GM23338 (cell line): Measurements from ENCODE around the gene EFCAB8. TPM values are rescaled to one million over a fixed set of nuclear protein-coding genes. Genes with fewer than 3 reads are reported as not detected.
A peak's percentile ranks its signal among the peaks of the same experiment; 100 is the strongest.

Experiments
- ATAC-seq: fragments of 200-7000 bp; cut with Tn5 transposase; 3 replicates; pipeline ENCODE4 v1.9.1; 2020
- DNase-seq: peaks from one replicate; pipeline ENCODE4 v3.0.0-alpha.2; 2015; ENCODE audit warnings: low spot score
- H2AFZ ChIP-seq: fragments of 200-600 bp; sonication (generic); 2 replicates; pipeline ENCODE4 v1.8.0; 2016; ENCODE audit warnings: antibody characterized with exemption, mild to moderate bottlenecking, moderate library complexity
- H3F3A ChIP-seq: fragments of 200-600 bp; sonication (generic); replicated peaks from 2 replicates; pipeline ENCODE4 v1.8.0; 2017; ENCODE audit warnings: antibody characterized with exemption, mixed run types, low read depth
- H3K27ac ChIP-seq: fragments of 200-600 bp; sonication (generic); 2 replicates; pipeline ENCODE4 v1.6.1; 2016; ENCODE audit warnings: low read depth
- H3K27me3 ChIP-seq: fragments of 200-600 bp; sonication (generic); 2 replicates; pipeline ENCODE4 v1.8.0; 2016; ENCODE audit warnings: mild to moderate bottlenecking, mixed run types, moderate library complexity; ENCODE audit not compliant: insufficient read depth
- H3K36me3 ChIP-seq: fragments of 200-600 bp; sonication (generic); 2 replicates; pipeline ENCODE4 v1.8.0; 2016; ENCODE audit warnings: mild to moderate bottlenecking; ENCODE audit not compliant: insufficient read depth
- H3K4me1 ChIP-seq: fragments of 200-600 bp; sonication (generic); 2 replicates; pipeline ENCODE4 v1.8.0; 2016; ENCODE audit warnings: mild to moderate bottlenecking, moderate library complexity; ENCODE audit not compliant: insufficient read depth
- H3K4me2 ChIP-seq: fragments of 200-600 bp; sonication (generic); 2 replicates; pipeline ENCODE4 v1.7.1; 2017; ENCODE audit warnings: mixed run types
- H3K4me3 ChIP-seq: fragments of 200-600 bp; sonication (generic); 2 replicates; pipeline ENCODE4 v1.6.1; 2016; ENCODE audit warnings: mixed run types
- H3K79me2 ChIP-seq: fragments of 200-600 bp; sonication (generic); replicated peaks from 2 replicates; pipeline ENCODE4 v1.8.0; 2017; ENCODE audit warnings: mild to moderate bottlenecking; ENCODE audit not compliant: insufficient read depth
- H3K9me2 ChIP-seq: fragments of 200-600 bp; sonication (generic); 2 replicates; pipeline ENCODE4 v1.8.0; 2017; ENCODE audit not compliant: insufficient read depth
- H4K20me1 ChIP-seq: fragments of 200-600 bp; sonication (generic); replicated peaks from 2 replicates; pipeline ENCODE4 v1.8.0; 2017; ENCODE audit warnings: mild to moderate bottlenecking; ENCODE audit not compliant: insufficient read depth
- H3K27ac Mint-ChIP-seq: 2 replicates; pipeline ENCODE4 v1.8.0; 2020; ENCODE audit warnings: inconsistent platforms, mild to moderate bottlenecking, moderate library complexity, mixed read lengths
- H3K27me3 Mint-ChIP-seq: 3 replicates; pipeline ENCODE4 v1.8.0; 2022; ENCODE audit warnings: low read depth, mild to moderate bottlenecking, moderate library complexity, mixed read lengths, inconsistent platforms; ENCODE audit not compliant: insufficient read depth, poor library complexity
- H3K36me3 Mint-ChIP-seq: 3 replicates; pipeline ENCODE4 v1.8.0; 2021; ENCODE audit warnings: low read depth, mild to moderate bottlenecking, inconsistent platforms, moderate library complexity, mixed read lengths
- H3K4me1 Mint-ChIP-seq: 3 replicates; pipeline ENCODE4 v1.8.0; 2020; ENCODE audit warnings: mild to moderate bottlenecking, inconsistent platforms, mixed read lengths
- H3K4me3 Mint-ChIP-seq: 3 replicates; pipeline ENCODE4 v1.8.0; 2021; ENCODE audit warnings: moderate library complexity, mild to moderate bottlenecking, inconsistent platforms, mixed read lengths
- H3K9me3 Mint-ChIP-seq: 3 replicates; pipeline ENCODE4 v1.8.0; 2020; ENCODE audit warnings: moderate library complexity, mild to moderate bottlenecking, inconsistent platforms, mixed read lengths
- CREB1 ChIP-seq: fragments of 250-450 bp; sonication (Bioruptor Pico); IDR thresholded peaks from 2 replicates; pipeline ENCODE4 v1.5.0; 2020; ENCODE audit warnings: low read depth, mild to moderate bottlenecking, moderate library complexity
- CTCF ChIP-seq, 2 experiments: fragments of 200-600 bp in 1 of 2; sonication (generic) in 1 of 2; conservative IDR thresholded peaks; 2 replicates each; pipeline versions ENCODE4 v1.5.1 to v1.6.1; 2016 to 2017; ENCODE audit warnings: antibody characterized with exemption in 2 of 2, low read depth in 2 of 2, mild to moderate bottlenecking in 2 of 2, moderate library complexity in 1 of 2
- EZH2 ChIP-seq: fragments of 200-600 bp; sonication (generic); IDR thresholded peaks from one replicate; pipeline ENCODE4 v1.8.0; 2017; ENCODE audit warnings: antibody characterized with exemption, mild to moderate bottlenecking, low read depth; ENCODE audit not compliant: unreplicated experiment
- EZH2phosphoT487 ChIP-seq: fragments of 200-600 bp; sonication (generic); IDR thresholded peaks from one replicate; pipeline ENCODE4 v1.8.1; 2018; ENCODE audit warnings: antibody characterized with exemption; ENCODE audit not compliant: unreplicated experiment
- JUNB ChIP-seq: IDR thresholded peaks from one replicate; pipeline ENCODE4 v1.6.1; 2016; ENCODE audit warnings: antibody characterized with exemption; ENCODE audit not compliant: unreplicated experiment
- NANOG ChIP-seq: IDR thresholded peaks from 2 replicates; pipeline ENCODE4 v1.6.1; 2016; ENCODE audit warnings: antibody characterized with exemption, borderline replicate concordance
- POLR2AphosphoS5 ChIP-seq: IDR thresholded peaks from 2 replicates; pipeline ENCODE4 v1.6.1; 2016; ENCODE audit warnings: antibody characterized with exemption, low read depth
- STAT1 ChIP-seq: IDR thresholded peaks from one replicate; pipeline ENCODE4 v1.6.1; 2016; ENCODE audit warnings: antibody characterized with exemption; ENCODE audit not compliant: unreplicated experiment
- ZNF114 ChIP-seq: fragments of 250-450 bp; sonication (Bioruptor Pico); IDR thresholded peaks from 2 replicates; pipeline ENCODE4 v1.5.0; 2020; ENCODE audit warnings: mild to moderate bottlenecking, moderate library complexity
- ZNF331 ChIP-seq: fragments of 250-450 bp; sonication (Bioruptor Pico); IDR thresholded peaks from 2 replicates; pipeline ENCODE4 v1.5.0; 2020; ENCODE audit warnings: low read depth, mild to moderate bottlenecking, moderate library complexity
- polyA plus RNA-seq: library from polyadenylated mRNA; unstranded; fragments of >200 nt; fragmentation: Nextera tagmentation; extraction: Ambion mirVana; gene quantifications from 2 replicates; pipeline ENCODE4 v1.2.1, GENCODE V29; 2016
- total RNA-seq: library from RNA; depleted of rRNA; stranded (reverse); fragments of >200 nt; shearing (Covaris generic); gene quantifications from 2 replicates; pipeline ENCODE4 v1.2.3, GENCODE V29; 2014
- TF ChIP-seq, protein P1 (sequence below): fragments of 250-450 bp; sonication (Bioruptor Pico); IDR thresholded peaks from 2 replicates; pipeline ENCODE4 v1.5.0; 2020; ENCODE audit warnings: mild to moderate bottlenecking, moderate library complexity
- TF ChIP-seq, protein P2 (sequence below): IDR thresholded peaks from 2 replicates; pipeline ENCODE4 v1.6.1; 2016; ENCODE audit warnings: antibody characterized with exemption

Gene EFCAB8
- total and polyA plus RNA-seq, 2 experiments from 2014 or later, result 0.35 TPM; not detected in 1

- peaks cover 30% of the 10 kb centered on the region for H3K4me1 Mint-ChIP-seq
- 0 out of 2 replicates have a peak, but pooled peaks cover 2% of the 10 kb centered on the region for H3K36me3 ChIP-seq
- peak overlapping the region; percentile 97 for H3K4me3 Mint-ChIP-seq
- H3K79me2 ChIP-seq, result peaks cover 57% of the 10 kb centered on the region
- H3K27ac ChIP-seq, result peak overlapping the region; percentile 91
- H3K4me1 ChIP-seq, result peaks cover 32% of the 10 kb centered on the region
- DNase-seq, result no peak
- H3K36me3 Mint-ChIP-seq, result peaks cover 5% of the 10 kb centered on the region; the same call in 2 of the 3 replicates
- peak overlapping the region; percentile 98 for H3K27ac Mint-ChIP-seq
- ATAC-seq, result peak; percentile 3; the same call in 2 of the 3 replicates
- H3K9me3 Mint-ChIP-seq, result no peaks in the 10 kb centered on the region; the same call in 2 of the 3 replicates
- H3K27me3 ChIP-seq, result no peaks in the 10 kb centered on the region
- H3K27me3 Mint-ChIP-seq, result peaks cover 31% of the 10 kb centered on the region
- no peak overlapping the region for H2AFZ ChIP-seq
- H4K20me1 ChIP-seq, result peaks cover 46% of the 10 kb centered on the region
- TF ChIP-seq ZNF331 (CRISPR knock-in tag), result no peak
- TF ChIP-seq, protein P1, sequence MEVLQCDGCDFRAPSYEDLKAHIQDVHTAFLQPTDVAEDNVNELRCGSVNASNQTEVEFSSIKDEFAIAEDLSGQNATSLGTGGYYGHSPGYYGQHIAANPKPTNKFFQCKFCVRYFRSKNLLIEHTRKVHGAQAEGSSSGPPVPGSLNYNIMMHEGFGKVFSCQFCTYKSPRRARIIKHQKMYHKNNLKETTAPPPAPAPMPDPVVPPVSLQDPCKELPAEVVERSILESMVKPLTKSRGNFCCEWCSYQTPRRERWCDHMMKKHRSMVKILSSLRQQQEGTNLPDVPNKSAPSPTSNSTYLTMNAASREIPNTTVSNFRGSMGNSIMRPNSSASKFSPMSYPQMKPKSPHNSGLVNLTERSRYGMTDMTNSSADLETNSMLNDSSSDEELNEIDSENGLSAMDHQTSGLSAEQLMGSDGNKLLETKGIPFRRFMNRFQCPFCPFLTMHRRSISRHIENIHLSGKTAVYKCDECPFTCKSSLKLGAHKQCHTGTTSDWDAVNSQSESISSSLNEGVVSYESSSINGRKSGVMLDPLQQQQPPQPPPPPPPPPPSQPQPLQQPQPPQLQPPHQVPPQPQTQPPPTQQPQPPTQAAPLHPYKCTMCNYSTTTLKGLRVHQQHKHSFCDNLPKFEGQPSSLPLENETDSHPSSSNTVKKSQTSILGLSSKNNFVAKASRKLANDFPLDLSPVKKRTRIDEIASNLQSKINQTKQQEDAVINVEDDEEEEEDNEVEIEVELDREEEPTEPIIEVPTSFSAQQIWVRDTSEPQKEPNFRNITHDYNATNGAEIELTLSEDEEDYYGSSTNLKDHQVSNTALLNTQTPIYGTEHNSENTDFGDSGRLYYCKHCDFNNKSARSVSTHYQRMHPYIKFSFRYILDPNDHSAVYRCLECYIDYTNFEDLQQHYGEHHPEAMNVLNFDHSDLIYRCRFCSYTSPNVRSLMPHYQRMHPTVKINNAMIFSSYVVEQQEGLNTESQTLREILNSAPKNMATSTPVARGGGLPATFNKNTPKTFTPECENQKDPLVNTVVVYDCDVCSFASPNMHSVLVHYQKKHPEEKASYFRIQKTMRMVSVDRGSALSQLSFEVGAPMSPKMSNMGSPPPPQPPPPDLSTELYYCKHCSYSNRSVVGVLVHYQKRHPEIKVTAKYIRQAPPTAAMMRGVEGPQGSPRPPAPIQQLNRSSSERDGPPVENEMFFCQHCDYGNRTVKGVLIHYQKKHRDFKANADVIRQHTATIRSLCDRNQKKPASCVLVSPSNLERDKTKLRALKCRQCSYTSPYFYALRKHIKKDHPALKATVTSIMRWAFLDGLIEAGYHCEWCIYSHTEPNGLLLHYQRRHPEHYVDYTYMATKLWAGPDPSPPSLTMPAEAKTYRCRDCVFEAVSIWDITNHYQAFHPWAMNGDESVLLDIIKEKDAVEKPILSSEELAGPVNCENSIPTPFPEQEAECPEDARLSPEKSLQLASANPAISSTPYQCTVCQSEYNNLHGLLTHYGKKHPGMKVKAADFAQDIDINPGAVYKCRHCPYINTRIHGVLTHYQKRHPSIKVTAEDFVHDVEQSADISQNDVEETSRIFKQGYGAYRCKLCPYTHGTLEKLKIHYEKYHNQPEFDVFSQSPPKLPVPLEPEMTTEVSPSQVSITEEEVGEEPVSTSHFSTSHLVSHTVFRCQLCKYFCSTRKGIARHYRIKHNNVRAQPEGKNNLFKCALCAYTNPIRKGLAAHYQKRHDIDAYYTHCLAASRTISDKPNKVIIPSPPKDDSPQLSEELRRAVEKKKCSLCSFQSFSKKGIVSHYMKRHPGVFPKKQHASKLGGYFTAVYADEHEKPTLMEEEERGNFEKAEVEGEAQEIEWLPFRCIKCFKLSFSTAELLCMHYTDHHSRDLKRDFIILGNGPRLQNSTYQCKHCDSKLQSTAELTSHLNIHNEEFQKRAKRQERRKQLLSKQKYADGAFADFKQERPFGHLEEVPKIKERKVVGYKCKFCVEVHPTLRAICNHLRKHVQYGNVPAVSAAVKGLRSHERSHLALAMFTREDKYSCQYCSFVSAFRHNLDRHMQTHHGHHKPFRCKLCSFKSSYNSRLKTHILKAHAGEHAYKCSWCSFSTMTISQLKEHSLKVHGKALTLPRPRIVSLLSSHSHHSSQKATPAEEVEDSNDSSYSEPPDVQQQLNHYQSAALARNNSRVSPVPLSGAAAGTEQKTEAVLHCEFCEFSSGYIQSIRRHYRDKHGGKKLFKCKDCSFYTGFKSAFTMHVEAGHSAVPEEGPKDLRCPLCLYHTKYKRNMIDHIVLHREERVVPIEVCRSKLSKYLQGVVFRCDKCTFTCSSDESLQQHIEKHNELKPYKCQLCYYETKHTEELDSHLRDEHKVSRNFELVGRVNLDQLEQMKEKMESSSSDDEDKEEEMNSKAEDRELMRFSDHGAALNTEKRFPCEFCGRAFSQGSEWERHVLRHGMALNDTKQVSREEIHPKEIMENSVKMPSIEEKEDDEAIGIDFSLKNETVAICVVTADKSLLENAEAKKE, result no peak
- TF ChIP-seq STAT1, result no peak
- TF ChIP-seq POLR2AphosphoS5, result no peak
- TF ChIP-seq, protein P2, sequence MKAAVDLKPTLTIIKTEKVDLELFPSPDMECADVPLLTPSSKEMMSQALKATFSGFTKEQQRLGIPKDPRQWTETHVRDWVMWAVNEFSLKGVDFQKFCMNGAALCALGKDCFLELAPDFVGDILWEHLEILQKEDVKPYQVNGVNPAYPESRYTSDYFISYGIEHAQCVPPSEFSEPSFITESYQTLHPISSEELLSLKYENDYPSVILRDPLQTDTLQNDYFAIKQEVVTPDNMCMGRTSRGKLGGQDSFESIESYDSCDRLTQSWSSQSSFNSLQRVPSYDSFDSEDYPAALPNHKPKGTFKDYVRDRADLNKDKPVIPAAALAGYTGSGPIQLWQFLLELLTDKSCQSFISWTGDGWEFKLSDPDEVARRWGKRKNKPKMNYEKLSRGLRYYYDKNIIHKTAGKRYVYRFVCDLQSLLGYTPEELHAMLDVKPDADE, result no peak
- no peak for TF ChIP-seq ZNF114 (CRISPR knock-in tag)
- no peak for TF ChIP-seq EZH2
- no peak for TF ChIP-seq CTCF (conservative IDR thresholded peaks at IDR 0.05; ENCODE audit: low read depth in 2 of 2)
- no peak for TF ChIP-seq CREB1 (CRISPR knock-in tag)
- TF ChIP-seq EZH2phosphoT487, result no peak
- no peak for TF ChIP-seq NANOG
- TF ChIP-seq JUNB, result no peak
- H3K4me3 ChIP-seq, result peak overlapping the region; percentile 89
- H3F3A ChIP-seq, result peaks cover 57% of the 10 kb centered on the region
- H3K9me2 ChIP-seq, result no peaks in the 10 kb centered on the region
- peak overlapping the region; percentile 100 for H3K4me2 ChIP-seq
Observed at GRCh38 chr20:32820698-32821377, 37.9 kb upstream of the EFCAB8 start.
